ENCODE results near the gene EFNB3. TPM values are rescaled to one million over a fixed set of nuclear protein-coding genes. Genes with fewer than 3 reads are reported as not detected.

The EFNB3 gene
- total RNA-seq (2014; rRNA removed; shearing (Covaris generic)), result 5.7 and 7.7 TPM in 2 replicates
- 5.3 and 6.2 TPM in 2 replicates for polyA plus RNA-seq (2015; cell fraction: cytosol; rRNA removed)
- 8.0 and 8.2 TPM in 2 replicates for polyA plus RNA-seq (2015; cell fraction: nucleus; rRNA removed)

GRCh38 chr17:7704601-7705268 lies at the start of gene EFNB3:
Gene EFNB3 (plus strand): TSS chr17:7705202. CDS start chr17:7705599, 397 bp downstream.
- peak; percentile 54 for DNase-seq (ENCODE audit: low read depth)

- no peak for DNase-seq (ENCODE audit: low read depth)
These were observed 49.5 kb upstream of the EFNB3 start for GRCh38 chr17:7655541-7655840.

GRCh38 chr17:7656958-7657609 lies 47.9 kb upstream of the EFNB3 start:
- DNase-seq (ENCODE audit: low read depth), result no peak

- DNase-seq (ENCODE audit: low read depth), result no peak
These were observed 37.2 kb upstream of the EFNB3 start for GRCh38 chr17:7667656-7668406.

- DNase-seq (ENCODE audit: low read depth), result no peak
These were observed 36.5 kb upstream of the EFNB3 start for GRCh38 chr17:7668482-7668881.

GRCh38 chr17:7673239-7673638 lies 31.8 kb upstream of the EFNB3 start:
- peak; percentile 25 for DNase-seq (ENCODE audit: low read depth)

GRCh38 chr17:7674934-7675333 lies 30.1 kb upstream of the EFNB3 start:
- no peak for DNase-seq (ENCODE audit: low read depth)

GRCh38 chr17:7676533-7676932 lies 28.5 kb upstream of the EFNB3 start:
- DNase-seq (ENCODE audit: low read depth), result peak; percentile 26

- no peak for DNase-seq (ENCODE audit: low read depth)
These were observed 27.5 kb upstream of the EFNB3 start for GRCh38 chr17:7677388-7678067.

GRCh38 chr17:7684851-7685532 lies 20.0 kb upstream of the EFNB3 start:
- DNase-seq (ENCODE audit: low read depth), result no peak

GRCh38 chr17:7685533-7686221 lies 19.3 kb upstream of the EFNB3 start:
- DNase-seq (ENCODE audit: low read depth), result peak; percentile 91

GRCh38 chr17:7686222-7687071 lies 18.6 kb upstream of the EFNB3 start:
- DNase-seq (ENCODE audit: low read depth), result no peak

GRCh38 chr17:7687072-7687907 lies 17.7 kb upstream of the EFNB3 start, which contains the start of gene TP53:
Gene TP53 (minus strand): TSS chr17:7687490. CDS start chr17:7676594, 10,896 bp downstream.
- DNase-seq (ENCODE audit: low read depth), result peak; percentile 89

- peak; percentile 100 for DNase-seq (ENCODE audit: low read depth)
These were observed 16.8 kb upstream of the EFNB3 start, which contains the start of gene WRAP53 for GRCh38 chr17:7687908-7688807. Gene WRAP53 (plus strand): TSS chr17:7688477. CDS start chr17:7688649, 172 bp downstream.

- no peak for DNase-seq (ENCODE audit: low read depth)
These were observed 16.1 kb upstream of the EFNB3 start for GRCh38 chr17:7688808-7689316.

GRCh38 chr17:7695586-7695985 lies 9.4 kb upstream of the EFNB3 start:
- no peak for DNase-seq (ENCODE audit: low read depth)

Data from HT1080 (cell line).